ENCODE results near the gene LHFPL2.
"Not testable (repeated sequence)": the region's sequence is repeated elsewhere in the genome, so short reads cannot be mapped to it uniquely, and the experiment has no call there.

Gene LHFPL2

DNA sequence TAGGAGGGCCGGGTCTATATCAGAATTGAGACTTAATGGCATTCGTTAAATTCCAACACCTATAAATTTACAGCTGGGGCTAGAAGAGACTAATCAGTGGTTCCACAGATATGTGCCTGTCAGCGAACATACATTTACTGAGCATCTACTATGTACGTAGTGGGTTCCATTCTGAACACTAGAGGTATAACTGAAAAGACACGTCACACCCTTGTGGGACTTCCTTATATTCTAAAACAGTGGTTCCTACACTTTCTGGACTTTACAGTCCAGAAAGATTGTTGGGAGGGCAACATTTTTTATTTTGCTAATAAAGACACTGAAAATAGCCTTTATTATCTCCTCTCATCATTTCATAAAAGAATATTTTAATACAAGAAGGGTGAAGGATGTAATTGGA, 147.7 kb downstream of the LHFPL2 start:
- no peak for DNase-seq (ENCODE audit: low read depth)

DNA sequence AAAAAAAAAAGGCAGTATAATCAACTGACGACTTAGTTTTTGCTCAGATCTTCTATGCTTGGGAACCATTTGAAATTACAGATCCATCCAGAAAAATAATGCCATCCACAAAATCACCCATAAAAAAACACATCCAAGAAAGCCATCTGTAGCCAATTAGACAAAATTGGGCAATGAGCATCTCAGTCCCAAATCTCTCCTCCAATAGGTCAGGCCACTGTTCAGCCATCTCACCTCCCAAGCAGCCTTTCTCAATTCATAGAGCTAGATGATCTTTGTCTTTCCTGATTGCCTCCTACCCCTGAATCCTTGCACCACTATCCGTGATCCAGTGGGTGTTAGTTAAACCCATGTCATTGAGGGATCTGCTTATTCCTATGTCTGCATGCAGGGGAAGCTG, 148.5 kb downstream of the LHFPL2 start:
- DNase-seq (ENCODE audit: low read depth), result no peak

DNA sequence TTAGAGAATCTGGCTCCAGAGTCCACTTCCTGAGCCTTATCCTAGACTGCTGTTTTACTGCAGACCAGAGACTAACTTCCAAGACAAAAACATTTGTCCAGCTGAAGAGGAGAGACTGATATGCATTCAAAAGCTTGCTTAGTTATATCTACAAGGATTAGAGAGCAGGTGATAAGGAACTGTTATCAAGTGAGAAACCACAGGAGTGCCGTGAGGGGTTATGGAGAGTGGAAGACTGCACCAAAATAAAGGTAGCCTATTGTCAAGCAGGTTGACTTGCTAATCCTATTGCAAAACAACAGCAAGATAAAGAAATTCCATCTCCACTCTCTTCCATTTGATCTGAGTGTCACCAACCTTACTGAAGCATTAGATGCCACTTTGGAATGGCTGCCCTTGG, 149.1 kb downstream of the LHFPL2 start:
- DNase-seq (ENCODE audit: low read depth), result no peak

DNA sequence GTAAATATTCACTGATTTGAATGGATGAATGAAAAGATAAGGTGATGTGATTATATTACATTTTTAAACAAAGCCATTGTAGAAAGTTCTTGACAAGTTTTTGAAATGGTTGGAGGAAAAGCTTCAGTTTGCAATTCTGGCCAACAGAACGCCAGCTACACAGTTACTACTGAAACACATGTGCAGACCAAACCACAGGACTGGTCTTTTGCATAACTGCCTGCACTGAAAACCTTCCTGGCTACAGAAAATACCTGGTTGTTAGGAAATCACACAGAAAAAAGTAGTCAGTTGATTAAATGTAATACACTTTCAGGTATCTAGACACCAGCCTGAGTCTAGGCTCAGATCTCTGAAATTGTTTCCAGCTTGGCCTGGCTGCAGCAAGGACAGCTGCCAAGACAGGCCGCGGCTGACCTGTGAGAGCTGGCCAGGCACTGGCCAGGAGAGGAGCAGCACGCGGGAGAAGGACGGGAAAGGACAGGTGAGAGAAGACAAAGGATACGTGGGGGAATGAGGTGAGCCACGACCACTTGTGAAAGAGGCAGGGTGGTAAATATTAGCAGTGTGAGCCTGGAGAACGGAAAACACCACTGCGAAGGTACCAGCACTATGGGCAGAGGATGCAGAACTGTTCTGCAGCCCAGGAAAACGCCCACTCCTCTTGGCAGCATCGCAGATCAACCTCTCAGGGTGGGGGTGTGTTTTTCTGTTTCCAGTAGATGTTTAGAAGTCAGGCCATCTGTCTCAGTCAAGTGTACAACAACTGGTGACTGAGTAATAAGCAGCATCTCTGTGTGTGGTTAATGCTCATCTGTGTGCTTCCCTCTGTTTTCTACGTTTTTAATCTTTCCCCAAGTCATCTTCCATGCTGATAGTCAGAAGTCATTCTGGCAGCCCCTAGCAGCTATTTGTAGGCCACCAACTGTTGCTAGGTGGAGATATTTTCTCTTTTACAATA, 150.7 kb downstream of the LHFPL2 start:
- DNase-seq (ENCODE audit: low read depth), result no peak

DNA sequence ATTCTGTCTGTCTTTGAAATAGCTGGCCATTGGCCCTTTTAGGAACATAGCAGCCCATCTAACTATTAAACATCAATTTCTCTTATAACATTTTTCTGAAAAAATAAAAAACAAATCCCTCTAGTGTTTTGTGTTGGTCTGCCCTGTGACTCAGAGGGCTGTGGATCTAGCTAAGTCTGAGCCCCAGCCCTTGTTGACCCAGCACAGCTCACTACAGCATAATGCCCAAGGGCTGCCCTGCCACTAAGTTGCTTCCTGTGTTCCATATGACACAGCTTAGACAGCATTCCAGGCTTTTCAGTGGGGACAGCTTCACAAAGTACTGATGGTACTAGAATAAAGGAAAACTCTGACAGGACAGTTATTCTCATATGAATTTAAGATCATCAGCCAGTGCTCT, 152.2 kb downstream of the LHFPL2 start:
- no peak for DNase-seq (ENCODE audit: low read depth)

DNA sequence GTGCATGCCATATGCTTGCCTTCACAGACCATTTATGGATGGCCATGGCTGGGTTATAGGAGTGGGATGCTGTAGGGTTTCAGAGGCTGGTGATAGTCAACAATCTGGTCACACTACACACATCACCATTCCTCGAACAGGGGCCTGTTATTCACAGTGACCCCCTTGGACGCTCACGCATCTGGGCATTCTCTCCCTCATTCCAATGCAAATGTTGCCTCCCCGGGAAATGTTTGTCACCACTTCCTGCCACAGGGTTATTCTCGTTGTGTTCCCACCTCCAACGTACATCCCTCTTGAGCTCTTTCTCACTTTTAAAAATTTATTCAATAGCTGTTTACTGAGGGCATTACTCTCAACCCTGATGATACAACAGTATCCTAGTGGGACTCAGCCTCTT, 152.8 kb downstream of the LHFPL2 start:
- DNase-seq (ENCODE audit: low read depth), result no peak

DNA sequence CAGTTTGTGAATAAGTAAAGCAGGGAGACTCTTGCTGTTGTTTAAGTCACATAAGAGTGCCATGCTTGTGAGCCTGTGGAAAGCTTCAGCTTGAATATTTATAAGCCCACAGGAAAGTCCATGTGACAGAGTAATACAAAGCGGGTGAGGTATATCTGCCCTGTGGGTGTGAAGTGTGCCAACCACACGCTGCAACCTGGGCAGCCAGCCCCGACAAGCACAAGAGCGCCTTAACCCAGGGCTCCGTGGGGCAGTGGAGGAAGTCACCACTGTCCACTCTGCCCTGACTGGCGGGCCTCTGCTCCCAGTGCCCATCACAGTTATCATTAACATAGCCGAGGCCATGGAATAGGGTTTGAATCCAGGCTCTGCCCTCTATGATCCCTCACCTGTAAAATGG, 155.9 kb downstream of the LHFPL2 start:
- no peak for DNase-seq (ENCODE audit: low read depth)

DNA sequence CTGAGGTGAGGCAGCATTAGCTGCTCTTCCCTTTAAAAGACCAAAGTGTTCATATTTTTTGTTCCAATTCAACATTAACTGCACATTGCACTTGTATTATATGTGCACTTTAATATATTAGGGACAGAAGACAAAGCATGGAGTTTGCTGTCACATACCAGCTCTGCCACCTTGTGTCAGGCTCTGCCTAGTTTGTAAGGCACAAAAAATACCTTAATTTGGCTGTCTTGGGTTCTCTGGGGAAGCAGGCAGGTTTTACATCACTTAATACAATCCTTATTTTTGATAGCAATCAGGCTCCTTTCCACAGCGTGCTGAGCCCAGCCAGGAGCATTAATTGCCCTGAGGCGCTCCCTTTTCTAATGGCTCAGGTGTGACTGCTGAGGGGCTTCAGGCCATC, 156.3 kb downstream of the LHFPL2 start:
- DNase-seq (ENCODE audit: low read depth), result no peak

DNA sequence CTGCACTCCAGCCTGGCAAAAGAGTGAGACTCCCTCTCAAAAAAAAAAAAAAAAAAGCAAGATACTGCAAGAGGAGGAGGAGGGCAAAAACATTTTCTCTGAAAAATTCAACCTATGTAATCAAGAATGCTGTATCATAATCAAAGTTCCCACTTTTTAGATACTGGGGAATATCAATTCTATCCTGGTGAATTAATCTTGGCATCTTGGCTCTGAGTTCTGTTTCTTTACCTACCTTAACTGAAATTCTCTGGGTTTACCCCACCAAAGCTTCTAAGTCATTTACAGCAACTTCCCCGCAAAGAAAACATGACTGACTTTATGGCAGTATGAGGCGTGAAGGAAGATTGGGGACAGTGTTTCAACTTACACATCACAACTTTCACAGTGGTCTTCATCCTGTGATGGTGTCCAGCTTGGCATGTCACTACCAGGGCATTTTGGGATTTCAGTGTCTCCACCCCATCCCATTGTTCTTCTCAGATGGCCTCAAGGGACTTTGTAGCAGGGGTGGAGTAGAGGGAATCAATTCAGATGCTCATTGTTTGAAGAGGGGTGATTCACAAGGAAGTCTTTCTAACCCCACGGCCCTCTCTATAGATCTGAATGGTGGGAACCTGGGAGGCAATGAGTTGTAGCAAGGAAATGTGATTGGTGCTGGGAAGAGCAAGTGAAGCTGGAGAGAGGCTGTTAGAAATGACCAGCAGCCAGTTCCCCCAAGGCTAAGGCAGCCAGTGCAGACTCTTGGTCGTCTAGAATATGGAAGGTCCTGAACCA, 157.7 kb downstream of the LHFPL2 start:
- no peak for DNase-seq (ENCODE audit: low read depth)

DNA sequence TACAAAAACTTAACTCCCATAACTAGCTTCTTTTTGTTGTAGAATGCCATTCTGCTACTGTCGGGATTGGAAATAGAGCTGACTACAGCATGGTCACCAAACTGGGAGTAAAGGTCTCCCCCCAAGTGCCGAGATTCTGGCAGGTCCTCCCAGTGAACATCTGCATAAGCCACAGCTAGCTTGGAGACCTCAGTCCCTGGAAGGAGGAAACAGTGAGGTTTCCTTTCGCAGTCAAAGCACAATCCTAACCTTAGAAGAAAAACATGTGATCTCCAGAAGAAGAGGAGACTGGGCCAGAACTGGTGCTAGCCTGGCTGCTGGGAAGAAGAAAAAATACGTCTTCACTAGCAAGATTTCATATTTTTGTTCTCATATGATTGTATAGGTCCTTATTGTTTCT, 160.7 kb downstream of the LHFPL2 start:
- no peak for DNase-seq (ENCODE audit: low read depth)

DNA sequence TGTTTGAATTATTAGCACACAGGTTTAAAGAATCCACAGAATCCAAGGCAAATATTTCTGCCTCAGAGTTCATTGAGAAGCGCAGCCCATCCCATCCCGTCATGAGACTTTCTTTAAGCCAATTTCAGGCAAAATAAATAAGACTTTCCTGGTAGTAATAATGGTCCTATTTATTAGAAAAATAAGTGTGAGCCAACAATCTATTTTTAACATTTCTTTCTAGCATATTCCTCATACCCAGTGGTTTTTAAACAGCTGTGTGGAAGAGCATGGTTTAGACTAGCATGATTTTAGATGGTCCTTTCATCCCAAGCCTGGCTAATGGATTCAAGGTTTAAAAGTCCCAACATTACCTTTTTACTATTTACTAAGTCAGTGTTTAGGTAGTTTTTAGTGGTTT, 162.4 kb downstream of the LHFPL2 start:
- DNase-seq (ENCODE audit: low read depth), result no peak

DNA sequence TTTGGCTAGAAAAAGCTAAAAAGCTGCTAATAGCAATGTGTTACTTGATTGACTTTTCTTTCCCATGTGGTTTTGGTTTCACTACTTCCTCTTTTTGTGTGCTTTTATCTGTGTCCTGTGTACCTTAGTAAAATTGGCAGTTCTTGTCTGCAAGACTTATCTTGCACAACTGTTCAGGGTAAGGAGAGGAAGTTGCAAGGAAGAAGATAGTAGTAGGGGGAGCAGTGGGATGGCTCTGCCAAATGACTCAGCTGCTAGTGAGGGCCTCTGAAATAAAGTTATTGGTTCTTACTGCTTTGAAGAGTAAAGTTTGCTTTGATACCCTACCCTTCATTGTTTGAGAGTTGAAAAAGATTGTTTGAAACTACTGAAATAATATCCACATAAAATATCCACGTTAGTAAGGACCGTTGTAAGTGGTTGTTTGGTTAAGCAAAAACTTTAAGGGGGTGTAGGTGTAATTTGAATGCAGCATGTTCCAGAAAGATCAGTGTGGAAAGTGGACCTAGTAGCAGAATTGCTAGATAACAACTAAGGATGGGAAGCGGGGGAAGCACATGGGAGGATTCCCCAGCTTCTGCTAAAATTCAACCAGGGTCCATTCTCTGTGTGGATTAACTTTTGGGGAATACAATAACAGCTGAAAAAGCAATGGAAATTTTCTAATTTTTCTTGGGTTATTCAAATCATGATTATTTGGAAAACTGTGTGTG, 164.6 kb downstream of the LHFPL2 start:
- DNase-seq (ENCODE audit: low read depth), result no peak

DNA sequence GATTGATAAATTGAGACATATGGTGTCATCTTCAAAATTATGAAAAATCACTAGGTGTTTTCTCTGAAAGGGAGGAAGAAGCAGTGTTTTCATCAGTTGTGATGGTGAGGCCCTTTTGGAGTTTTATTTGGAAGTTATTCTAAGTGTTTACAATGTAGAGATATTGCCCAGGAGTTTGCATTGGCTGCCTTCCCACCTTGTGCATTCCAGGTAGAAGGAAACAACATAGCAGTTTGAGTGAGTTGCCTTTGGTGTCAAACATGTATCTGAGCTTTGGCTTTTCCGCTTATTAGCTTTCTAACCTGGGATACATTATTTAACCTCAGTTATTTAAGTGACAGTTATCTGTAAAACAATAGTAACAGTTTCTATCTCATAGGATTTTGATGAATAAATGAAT, 165.6 kb downstream of the LHFPL2 start:
- DNase-seq (ENCODE audit: low read depth), result no peak

DNA sequence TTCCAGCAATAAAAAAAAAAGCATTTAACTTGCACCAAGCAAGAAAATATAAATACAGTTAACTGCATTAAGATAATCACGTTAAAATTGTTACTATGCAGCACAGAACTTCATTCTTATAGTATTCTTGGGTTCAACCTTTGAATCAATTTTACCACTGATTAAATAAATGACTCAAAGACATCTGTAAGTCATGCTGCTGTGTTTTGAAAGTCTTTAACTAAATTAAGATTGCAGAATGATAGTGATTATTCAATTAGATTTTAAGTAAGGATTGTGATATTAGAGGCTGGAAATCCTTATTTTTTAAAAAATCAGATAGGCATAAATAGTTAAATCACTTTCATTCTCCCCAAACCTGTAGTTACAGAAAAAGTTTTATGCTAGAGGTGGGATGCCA, 171.8 kb downstream of the LHFPL2 start:
- DNase-seq (ENCODE audit: low read depth), result no peak

DNA sequence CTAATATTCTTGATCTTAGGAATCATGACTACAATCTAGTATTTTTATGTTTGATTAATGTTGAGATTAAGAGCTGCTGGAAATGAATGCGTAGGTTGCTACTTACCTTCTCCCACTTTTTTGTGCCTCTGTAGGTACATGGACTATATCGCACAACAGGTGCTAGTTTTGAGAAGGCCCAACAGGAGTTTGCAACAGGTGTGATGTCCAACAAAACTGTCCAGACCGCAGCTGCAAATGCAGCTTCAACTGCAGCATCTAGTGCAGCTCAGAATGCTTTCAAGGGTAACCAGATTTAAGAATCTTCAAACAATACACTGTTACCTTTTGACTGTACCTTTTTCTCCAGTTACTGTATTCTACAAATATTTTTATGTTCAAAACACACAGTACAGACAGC, 173.2 kb downstream of the LHFPL2 start:
- no peak for DNase-seq (ENCODE audit: low read depth)

DNA sequence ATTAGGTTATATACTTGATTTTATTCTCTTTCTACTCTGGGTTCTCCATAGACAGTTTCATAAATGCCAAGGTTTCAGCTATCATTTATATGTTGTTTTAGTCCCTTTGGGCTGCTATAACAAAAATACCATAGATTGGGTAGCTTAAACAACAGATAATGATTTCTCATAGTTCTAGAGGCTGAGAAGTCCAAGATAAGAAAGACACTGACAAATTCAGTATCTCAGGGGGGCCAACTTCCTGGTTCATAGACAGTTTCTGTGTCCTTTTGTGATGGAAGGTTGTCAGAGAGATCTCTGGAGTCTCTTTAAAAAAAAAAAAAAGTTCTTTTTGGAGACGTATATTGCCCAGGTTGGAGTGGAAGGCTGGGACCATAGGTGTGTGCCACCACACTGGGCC, 174.8 kb downstream of the LHFPL2 start:
- DNase-seq (ENCODE audit: low read depth), result no peak

DNA sequence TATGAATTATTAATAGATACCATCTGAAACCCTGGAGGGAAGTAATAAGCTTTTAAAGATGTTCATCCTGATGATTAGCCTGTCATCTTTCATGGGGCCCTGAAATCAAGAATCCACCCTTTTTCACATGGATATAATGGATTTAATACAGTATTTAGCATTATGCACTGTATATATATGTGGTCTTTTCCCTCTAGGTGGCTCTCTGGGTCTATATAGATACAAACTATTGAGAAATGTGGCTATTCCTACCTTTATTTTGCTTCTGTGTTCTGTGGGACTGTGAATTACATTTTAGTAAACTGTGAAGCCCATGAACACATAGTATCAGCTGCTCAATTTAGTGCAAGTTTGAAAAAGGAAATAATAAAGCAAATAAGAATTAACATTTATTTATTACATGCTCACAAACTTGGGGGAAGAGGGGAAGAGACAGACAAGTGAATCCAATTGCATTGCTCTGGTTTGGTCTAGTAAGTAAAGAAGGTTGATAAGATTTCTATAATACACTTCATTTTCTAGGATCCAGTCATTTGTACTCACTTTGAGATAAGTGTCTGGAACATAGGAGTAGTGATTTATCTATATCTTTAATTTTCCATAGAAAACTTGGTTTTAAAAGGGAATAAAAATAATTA, 176.0 kb downstream of the LHFPL2 start:
- DNase-seq (ENCODE audit: low read depth), result no peak

DNA sequence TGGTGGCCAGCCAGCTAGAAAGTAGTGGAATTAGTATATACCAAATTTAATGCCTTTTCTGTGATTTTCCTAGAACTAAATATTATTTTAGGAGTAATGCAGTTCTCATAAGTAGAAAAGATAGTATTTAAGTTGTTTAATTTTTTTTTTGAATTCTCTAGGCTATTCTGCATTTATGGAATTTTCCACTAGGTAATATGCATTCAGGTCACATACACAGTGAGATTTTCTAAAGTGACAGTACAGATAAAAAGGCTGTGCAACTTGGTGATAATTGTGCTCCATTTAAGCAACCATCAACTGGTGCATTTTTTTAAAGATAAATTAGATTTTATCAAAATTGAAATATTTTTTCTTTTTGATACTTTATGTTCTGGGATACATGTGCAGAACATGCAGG, 176.7 kb downstream of the LHFPL2 start:
- DNase-seq (ENCODE audit: low read depth), result no peak

DNA sequence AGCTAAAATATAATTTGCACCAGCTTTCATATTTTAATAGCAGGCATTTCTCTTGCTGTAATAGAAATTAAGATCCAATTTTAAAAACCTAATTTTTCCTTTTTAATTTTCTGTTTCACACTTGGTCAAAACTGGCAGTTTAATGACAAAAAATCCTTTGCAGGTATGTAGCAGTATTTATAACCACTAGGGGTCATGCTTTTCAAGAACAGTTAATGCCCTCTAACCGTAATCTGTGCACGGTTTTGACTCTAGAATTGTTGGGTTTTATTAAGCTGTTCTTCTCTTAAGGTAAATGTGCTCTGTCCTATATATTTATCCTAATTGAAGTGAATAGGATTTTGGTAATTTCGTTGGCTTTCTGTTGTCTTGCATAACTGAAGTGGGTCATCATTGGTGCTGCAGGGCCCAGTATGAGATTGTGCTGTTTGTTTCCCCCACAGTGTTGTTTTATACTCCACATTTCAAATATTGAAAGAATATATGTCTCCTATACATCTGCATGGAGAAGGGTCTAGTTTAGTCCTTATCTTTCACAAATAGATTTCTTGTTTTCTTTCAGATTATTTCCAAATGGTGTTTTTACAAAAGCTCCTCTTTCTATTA, 180.7 kb downstream of the LHFPL2 start:
- peak; percentile 10 for DNase-seq (ENCODE audit: low read depth)

DNA sequence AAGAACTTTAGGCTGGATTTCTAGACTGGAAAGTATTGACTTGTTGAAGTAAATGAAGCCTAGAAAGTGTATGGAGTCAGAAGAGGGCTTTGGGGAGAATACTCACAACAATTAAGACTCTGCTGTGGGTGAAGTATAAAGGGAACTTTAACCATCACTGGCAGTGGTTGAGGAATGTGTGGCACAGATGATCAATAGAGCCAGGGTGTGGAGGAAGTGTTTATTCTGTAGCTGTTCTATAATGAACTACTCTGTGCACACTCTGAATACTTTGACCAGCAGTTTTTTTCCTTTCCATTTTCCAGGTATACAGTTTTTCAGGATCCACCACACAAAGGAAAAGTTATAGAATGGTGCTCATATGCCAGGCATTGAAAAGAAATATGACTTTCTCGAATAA, 181.4 kb downstream of the LHFPL2 start:
- no peak for DNase-seq (ENCODE audit: low read depth)

DNA sequence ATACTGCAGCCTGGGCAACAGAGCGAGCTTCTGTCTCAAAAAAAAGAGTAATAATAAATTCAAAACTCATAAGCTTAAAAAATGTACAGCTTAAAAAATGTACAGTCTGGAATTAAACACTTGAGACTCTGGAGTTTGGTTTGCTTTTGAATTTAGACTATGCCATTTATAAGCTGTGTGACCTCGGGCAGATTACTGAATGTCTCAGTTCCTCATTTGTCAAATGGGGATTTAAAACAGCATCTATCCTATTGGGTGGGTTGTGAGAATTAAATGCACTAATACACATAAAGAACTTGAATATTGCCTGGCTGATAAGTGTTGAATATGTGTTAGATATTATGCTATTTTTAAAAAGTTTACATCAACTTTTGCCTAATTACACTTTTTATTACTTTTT, 189.7 kb downstream of the LHFPL2 start:
- no peak for DNase-seq (ENCODE audit: low read depth)

DNA sequence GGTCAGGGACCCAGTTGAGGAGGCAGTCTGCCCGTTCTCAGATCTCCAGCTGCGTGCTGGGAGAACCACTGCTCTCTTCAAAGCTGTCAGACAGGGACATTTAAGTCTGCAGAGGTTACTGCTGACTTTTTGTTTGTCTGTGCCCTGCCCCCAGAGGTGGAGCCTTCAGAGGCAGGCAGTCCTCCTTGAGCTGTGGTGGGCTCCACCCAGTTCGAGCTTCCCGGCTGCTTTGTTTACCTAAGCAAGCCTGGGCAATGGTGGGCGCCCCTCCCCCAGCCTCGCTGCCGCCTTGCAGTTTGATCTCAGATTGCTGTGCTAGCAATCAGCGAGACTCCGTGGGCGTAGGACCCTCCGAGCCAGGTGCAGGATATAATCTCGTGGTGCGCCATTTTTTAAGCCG, 191.1 kb downstream of the LHFPL2 start:
- DNase-seq (ENCODE audit: low read depth), result not testable (repeated sequence)
